ENCODE results near the gene PLA2G3. TPM values are rescaled to one million over a fixed set of nuclear protein-coding genes. Genes with fewer than 3 reads are reported as not detected.
"Not testable (repeated sequence)": the region's sequence is repeated elsewhere in the genome, so short reads cannot be mapped to it uniquely, and the experiment has no call there.

PLA2G3 gene
- total RNA-seq, 1 donor from 2014 or later = not detected

DNA sequence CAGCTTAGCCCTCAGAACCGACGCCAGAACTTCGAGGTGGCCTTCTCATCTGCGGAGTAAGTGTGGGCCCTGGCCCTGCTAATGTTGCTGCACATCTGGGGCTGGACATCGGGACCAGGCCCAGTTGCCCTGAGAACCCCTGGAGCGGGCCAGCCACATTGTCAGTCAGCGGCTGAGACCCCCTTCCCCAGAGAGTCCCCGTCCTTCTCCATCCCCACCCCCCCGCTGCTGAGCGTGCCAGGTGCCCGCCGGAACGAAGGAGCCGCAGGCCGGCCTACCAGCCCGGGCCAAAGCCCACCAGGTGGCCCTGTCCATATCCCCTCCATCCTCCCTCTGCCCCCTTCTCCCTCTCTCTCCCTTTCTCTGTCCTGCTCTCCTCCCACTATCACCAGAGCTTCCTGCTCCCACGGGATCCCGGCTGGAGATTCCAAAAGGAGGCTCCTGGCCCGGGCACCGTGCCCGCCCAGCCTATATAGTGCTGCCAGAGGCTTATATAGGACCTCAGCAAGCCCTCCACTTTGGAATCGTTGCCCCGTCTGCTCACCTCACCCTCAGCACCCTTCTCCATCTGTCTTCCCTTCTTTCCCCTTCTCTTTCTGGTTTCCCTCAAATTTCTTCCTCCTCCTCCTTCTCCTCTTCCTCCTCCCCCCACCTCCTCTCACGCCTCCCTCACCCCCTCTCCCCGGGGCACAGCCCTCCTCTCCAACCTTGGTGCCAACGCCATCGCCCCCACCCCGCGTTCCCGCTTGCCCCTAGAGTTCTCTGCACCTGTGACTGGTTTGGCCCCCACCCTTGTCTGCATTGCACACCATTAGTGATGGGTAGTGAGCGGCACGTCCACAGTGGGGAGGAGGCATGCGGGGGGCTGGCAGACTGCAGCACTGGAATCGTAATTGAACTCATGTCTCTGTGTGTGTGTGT, 40.2 kb downstream of the PLA2G3 start:
- H3K4me1 ChIP-seq = peaks cover 88% of the 10 kb centered on the region
- no peak overlapping the region for H3K4me3 ChIP-seq

DNA sequence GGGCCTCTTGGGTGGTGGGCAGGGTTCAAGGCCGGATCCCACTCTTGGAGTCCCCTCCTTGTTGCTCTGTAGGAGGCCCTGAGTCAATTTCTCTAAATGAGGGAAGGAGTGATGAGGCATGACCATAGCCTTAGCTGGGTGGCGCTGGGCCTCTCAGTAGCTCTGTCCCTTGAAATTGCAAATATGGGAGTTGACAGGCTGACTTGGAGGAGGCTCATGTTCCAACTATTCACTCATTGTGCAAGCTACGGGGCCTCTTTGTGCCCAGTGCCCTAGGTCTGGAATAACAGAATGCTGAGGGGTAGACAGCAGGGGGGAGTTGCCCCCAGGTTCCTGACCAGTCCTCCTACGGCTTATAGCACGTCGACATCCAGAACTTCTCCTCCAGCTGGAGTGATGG, 40.9 kb downstream of the PLA2G3 start:
- intact Hi-C loops (cut with micrococcal nuclease) = no loop called here
- Histone ChIP-seq H3K4me3 (no peak overlapping the region), H3K27me3 (ENCODE audit: low read depth) (no peaks in the 10 kb centered on the region), H3K4me1 (peaks cover 90% of the 10 kb centered on the region), H3K27ac (replicated peaks) (peak overlapping the region; percentile 69), H3K9me3 (replicated peaks) (no peaks in the 10 kb centered on the region), H3K36me3 (peaks cover 99% of the 10 kb centered on the region)
- TF ChIP-seq, protein P1, sequence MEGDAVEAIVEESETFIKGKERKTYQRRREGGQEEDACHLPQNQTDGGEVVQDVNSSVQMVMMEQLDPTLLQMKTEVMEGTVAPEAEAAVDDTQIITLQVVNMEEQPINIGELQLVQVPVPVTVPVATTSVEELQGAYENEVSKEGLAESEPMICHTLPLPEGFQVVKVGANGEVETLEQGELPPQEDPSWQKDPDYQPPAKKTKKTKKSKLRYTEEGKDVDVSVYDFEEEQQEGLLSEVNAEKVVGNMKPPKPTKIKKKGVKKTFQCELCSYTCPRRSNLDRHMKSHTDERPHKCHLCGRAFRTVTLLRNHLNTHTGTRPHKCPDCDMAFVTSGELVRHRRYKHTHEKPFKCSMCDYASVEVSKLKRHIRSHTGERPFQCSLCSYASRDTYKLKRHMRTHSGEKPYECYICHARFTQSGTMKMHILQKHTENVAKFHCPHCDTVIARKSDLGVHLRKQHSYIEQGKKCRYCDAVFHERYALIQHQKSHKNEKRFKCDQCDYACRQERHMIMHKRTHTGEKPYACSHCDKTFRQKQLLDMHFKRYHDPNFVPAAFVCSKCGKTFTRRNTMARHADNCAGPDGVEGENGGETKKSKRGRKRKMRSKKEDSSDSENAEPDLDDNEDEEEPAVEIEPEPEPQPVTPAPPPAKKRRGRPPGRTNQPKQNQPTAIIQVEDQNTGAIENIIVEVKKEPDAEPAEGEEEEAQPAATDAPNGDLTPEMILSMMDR (IDR thresholded peaks at IDR 0.05; ENCODE audit: borderline replicate concordance) = no peak
- DNase-seq = no peak

More for the DNA sequence above, 40.2 kb downstream of the PLA2G3 start:
- Histone ChIP-seq H3K27me3 (ENCODE audit: low read depth) (no peaks in the 10 kb centered on the region), H3K36me3 (peaks cover 99% of the 10 kb centered on the region), H3K9me3 (replicated peaks) (no peaks in the 10 kb centered on the region), H3K27ac (replicated peaks) (peak overlapping the region; percentile 69)
- intact Hi-C loops (cut with micrococcal nuclease) = no loop called here
- TF ChIP-seq, protein P1 (IDR thresholded peaks at IDR 0.05; ENCODE audit: borderline replicate concordance) = no peak
- DNase-seq = no peak

DNA sequence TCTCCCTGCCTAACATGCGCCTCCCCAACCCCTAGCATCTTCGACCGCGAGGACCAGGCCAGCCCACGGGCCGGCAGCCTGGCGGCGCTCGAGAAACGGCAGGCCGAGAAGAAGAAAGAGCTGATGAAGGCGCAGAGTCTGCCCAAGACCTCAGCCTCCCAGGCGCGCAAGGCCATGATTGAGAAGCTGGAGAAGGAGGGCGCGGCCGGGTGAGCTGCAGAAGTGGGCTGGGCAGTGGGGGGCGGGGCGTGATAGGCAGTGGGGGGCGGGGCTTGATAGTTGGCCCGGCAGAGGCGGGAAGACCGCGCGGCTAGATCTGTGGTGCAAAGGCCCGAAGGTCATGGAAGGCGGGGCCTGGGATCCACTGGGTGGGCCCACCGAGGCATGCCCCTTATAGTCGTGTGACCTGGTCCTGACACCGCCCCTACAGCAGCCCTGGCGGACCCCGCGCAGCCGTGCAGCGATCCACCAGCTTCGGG, 41.6 kb downstream of the PLA2G3 start:
- intact Hi-C loops (cut with micrococcal nuclease) = no loop called here
- Histone ChIP-seq H3K36me3 (peaks cover 100% of the 10 kb centered on the region), H3K27ac (replicated peaks) (peak overlapping the region; percentile 51), H3K4me1 (peaks cover 93% of the 10 kb centered on the region), H3K4me3 (no peak overlapping the region), H3K9me3 (replicated peaks) (no peaks in the 10 kb centered on the region), H3K27me3 (ENCODE audit: low read depth) (no peaks in the 10 kb centered on the region)
- TF ChIP-seq, protein P1 (IDR thresholded peaks at IDR 0.05; ENCODE audit: borderline replicate concordance) = no peak
- no peak for DNase-seq

DNA sequence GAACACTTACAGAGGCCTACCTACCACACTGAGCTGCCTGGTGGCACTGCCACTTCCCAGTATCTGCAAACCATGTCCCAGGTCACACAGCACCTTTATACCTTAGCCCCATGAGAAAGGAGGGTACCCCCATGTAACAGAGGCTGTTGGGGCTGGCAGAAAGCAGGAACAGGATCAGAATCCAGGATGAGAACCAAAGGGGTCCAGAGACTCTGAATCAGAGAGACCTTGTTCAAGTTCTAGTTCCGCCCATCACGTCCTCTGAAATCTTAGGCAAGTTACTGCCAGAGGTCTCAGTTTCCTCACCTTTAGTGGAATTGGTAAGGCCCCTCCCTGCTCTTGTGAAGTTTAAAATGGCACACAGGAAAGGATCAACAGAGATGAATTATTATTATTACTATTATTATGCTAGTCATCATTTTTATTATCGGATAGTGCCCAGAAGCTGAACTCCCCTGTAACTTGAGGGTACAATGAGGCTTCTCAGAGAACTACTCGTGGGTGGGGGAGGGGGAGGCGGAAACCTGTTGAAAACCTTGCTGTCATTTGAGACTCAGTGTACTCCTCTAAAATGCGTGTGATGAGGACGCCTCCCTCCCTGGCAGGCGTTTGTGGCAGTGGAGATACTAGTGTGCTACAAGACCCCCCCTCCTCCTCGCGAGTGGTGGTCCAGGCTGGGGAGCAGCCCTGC, 42.2 kb downstream of the PLA2G3 start:
- DNase-seq = no peak
- no peak overlapping the region for H3K4me3 ChIP-seq
- TF ChIP-seq, protein P1 (IDR thresholded peaks at IDR 0.05; ENCODE audit: borderline replicate concordance) = no peak
- peak overlapping the region; percentile 51 for H3K27ac ChIP-seq (replicated peaks)
- peaks cover 100% of the 10 kb centered on the region for H3K36me3 ChIP-seq
- peaks cover 93% of the 10 kb centered on the region for H3K4me1 ChIP-seq
- no peaks in the 10 kb centered on the region for H3K27me3 ChIP-seq (ENCODE audit: low read depth)
- no peaks in the 10 kb centered on the region for H3K9me3 ChIP-seq (replicated peaks)
- intact Hi-C loops (cut with micrococcal nuclease) = no loop called here

DNA sequence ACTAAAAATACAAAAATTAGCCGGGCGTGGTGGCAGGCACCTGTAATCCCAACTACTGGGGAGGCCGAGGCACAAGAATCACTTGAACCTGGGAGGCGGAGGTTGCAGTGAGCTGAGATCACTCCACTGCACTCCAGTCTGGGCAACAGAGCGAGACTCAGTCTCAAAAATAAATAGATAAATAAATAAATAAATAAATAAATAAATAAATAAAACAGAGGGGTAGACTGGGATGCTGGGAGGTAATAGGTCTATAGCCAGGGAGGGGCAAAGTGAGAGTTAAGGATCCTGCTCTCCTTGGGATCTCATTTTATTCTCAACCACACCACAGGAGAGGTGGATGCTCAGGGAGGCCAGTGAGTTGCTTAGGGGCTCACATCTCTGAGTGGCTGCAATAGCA, 42.8 kb downstream of the PLA2G3 start:
- H3K27ac ChIP-seq (replicated peaks) = peak overlapping the region; percentile 40
- DNase-seq; H3K27me3 ChIP-seq (ENCODE audit: low read depth); intact Hi-C loops (cut with micrococcal nuclease); H3K9me3 ChIP-seq (replicated peaks); H3K4me3 ChIP-seq: not testable (repeated sequence)
- peaks cover 100% of the 10 kb centered on the region for H3K36me3 ChIP-seq
- H3K4me1 ChIP-seq = peaks cover 93% of the 10 kb centered on the region
